Islet of Langerhans (tissue), 1 donor: ENCODE measurements around the gene CMIP.

Experiments
- FAIRE-seq: peaks from one replicate; lab custom pipeline; 2011; peaks lifted over from hg19 to GRCh38; lab: Jason Lieb, UNC

Gene CMIP

GRCh38 chr16:81752225-81752875 lies 307.7 kb downstream of the CMIP start:
- FAIRE-seq: no peak

- no peak for FAIRE-seq
Observed at GRCh38 chr16:81752876-81753227, 308.2 kb downstream of the CMIP start.

GRCh38 chr16:81754858-81755257 lies 310.2 kb downstream of the CMIP start:
- FAIRE-seq: no peak

GRCh38 chr16:81755915-81756614 lies 311.5 kb downstream of the CMIP start:
- no peak for FAIRE-seq

GRCh38 chr16:81756615-81757356 lies 312.2 kb downstream of the CMIP start:
- no peak for FAIRE-seq

GRCh38 chr16:81758376-81758775 lies 313.8 kb downstream of the CMIP start:
- no peak for FAIRE-seq
